Dermis microvascular lymphatic vessel endothelial cell (primary cell): Measurements from ENCODE around the gene MED10. TPM values are rescaled to one million over a fixed set of nuclear protein-coding genes. Genes with fewer than 3 reads are reported as not detected.
A peak's percentile ranks its signal among the peaks of the same experiment; 100 is the strongest.

Experiments
- DNase-seq, 2 donors: peaks; one replicate each; pipeline versions ENCODE4 v3.0.0 to v3.0.0-alpha.2; 2010; ENCODE audit warnings: low read depth in 2 of 2
- total RNA-seq: library from RNA; depleted of rRNA; stranded (reverse); fragments of >200 nt; gene quantifications from 2 replicates; pipeline ENCODE4 v1.2.1, GENCODE V29; 2014

Gene MED10
- total RNA-seq, 1 donor from 2014 or later = 8.7 TPM

DNA sequence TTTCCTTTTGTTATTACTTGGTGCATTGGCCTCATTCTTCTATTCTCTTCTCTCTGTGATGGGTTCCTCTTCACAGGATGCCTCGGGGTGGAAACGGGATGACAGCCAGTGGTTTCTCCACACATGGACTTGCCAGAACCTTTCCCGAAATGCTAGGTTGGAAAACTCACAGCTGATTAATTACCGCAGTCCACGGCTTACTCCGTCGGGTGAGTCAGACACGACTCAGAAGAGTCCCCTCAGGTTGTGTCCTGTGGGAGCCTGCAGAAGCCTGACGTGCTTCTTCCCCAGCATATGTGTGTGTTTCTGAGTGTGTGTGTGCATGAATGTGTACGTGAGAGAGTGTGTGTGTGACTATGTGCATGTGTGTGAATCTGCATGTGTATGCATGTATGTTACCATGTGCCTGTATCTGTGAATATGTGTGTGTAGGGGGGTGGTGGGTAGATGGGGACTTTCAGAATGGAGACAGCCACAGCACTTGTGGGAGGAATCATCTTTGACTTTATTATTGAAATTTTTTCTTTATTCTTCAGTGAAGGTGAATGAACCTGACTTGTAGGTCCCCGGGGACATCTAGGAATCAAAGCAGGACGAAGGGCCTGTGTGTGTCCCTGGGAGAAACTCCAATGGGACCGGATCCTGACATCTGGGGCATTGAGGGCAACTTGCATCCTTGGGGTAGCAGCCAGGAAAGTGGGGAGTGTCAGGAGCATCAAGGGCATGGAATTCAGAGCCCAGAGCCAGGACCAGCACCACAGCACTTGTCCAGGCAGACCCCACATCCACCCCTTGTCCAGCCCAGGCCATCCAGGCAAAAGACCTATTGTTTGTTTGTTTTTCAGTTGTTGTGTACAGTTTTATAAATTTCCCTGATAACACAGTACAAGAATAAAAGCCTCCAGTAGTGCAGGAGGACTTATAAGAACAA lies 21.9 kb upstream of the MED10 start:
- DNase-seq = no peak

DNA sequence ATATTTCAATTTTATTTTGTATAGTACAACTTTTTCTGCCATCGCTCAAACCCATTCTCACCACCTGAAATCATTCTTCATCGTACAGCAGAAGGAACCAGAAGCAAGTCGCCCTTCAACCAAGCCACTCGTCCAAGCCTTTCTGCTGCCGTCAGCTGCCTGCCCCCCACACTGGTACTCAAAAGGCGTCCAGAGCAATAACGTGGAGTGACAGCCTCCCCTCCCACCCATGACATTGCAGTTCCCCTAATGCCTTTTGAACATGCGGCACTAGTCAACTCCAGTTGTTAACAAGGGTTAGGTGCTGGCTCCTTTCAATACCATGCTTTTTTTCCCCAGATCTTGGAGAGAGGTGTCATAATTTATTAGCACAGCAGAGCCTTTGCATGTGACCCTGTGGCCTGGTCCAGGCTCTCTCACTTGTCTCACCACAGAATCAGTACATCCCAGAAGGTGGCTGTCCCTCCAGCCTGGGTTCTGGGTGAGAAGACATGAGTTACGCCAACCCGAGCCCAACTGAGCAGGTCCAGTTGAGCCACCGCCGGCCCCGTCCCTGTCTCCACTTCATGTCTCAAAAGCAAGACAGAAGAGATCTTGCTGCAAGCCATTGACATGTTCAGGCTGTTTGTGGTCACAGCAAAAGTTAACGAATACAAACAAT lies 20.4 kb upstream of the MED10 start:
- DNase-seq = no peak

DNA sequence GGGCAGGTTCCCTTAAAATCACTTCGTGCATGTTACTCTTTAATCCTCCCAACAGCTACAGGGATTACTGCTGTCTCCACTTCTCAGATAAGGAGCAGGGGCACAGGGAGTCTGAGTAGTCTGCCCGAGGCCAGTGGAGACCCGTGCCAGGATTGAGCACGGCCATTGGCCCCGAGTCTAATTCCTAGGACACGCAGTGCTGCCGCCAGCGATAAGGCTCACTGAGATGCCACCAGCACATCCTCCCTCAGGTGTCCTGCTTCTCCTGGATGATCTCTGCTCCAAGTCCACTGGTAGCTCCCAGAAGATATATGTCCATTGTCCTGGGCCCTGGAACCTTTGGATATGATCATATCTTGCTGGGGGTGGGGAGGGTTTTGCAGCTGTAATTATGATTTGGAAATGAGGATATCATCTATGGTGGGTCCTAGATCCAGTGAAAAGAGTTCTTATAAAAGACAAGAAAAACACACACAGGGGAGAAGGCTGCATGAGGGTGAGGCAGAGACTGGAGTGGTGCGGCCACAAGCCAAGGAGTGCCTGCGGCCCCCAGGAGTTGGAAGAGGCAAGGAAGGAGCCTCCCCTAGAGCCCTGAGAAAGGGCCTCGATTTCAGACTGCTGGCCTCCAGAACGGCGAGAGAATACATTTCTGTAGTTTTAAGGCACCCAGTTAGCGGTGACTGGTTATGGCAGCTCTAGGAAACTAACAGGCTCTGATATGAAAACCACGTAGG lies 19.4 kb upstream of the MED10 start:
- DNase-seq = no peak

DNA sequence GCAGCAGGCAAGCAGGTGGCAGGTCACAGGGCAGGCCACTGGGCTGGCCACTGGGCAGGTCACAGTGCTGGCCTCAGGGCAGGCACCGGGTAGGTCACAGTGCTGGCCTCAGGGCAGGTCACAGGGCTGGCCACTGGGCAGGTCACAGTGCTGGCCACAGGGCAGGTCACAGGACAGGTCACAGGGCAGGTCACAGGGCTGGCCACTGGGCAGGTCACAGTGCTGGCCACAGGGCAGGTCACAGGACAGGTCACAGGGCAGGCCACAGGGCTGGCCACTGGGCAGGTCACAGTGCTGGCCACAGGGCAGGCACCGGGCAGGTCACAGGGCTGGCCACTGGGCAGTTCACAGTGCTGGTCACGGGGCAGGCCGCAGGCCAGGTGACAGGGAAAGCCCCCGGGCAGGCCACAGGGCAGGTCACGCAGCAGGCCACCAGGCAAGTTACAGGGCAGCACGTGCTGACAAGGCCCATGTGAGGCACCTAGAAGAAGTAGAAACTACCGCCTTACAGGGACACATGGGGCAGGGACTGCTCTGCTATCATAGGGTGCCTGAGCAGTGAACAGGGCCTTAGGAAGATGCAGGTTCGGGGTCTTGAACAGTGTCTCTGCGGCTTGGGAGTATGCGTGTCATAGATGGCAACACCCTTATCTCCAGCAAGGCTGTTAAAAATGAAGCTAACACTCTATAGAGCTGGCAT lies 18.6 kb upstream of the MED10 start:
- no peak for DNase-seq

DNA sequence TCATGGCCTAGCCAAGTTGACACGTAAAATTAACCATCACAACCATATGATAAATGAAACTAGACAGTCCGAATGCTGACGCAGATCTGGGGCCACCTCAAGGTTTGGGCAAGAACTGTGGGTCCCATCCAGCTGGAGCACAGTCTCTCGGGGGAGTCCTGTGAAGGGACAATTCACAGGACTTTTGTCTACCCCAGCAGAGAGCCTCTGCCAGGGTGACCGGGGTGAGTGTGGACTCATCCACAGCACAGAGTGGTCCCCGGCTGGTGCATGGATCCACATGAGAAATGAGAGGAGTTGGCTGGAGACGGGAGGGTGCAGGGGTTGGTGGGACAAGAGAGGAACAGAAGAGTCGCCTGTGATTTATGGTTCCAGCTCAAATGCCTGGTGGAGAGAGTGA lies 17.7 kb upstream of the MED10 start:
- DNase-seq = no peak

DNA sequence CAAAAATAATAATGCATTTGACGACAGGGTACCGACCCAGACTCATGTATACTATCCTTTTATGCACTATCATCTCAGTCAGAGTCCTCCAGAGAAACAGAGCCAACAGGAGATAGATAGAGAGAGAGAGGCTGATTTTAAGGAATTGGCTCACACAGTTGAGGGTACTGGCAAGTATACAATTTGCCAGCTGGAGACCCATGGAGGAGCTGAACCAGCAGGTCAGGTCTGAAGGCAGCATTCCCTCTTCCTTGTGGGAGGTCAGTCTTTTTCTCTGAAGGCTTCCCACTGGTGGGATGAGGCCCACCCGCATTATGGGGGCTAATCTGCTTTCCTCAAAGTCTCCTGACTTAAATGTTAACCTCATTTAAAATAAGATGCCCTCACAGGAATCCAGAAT lies 17.3 kb upstream of the MED10 start:
- DNase-seq = no peak

DNA sequence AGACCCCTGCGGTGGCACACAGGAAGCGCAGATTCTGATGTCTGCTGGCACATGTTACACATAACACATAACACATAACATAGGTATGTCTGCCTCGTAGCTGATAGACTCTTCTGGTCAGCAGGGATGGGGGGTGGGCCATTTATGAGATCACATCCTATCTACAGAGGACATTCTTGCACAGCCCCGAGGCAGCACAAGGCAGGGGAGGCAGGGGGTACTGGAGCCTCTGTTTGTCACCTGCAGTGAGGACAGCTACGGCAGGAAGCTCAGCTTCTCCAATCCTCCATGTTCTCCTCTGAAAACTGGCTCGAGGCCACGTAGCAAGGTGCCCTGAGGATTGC lies 16.7 kb upstream of the MED10 start:
- no peak for DNase-seq

DNA sequence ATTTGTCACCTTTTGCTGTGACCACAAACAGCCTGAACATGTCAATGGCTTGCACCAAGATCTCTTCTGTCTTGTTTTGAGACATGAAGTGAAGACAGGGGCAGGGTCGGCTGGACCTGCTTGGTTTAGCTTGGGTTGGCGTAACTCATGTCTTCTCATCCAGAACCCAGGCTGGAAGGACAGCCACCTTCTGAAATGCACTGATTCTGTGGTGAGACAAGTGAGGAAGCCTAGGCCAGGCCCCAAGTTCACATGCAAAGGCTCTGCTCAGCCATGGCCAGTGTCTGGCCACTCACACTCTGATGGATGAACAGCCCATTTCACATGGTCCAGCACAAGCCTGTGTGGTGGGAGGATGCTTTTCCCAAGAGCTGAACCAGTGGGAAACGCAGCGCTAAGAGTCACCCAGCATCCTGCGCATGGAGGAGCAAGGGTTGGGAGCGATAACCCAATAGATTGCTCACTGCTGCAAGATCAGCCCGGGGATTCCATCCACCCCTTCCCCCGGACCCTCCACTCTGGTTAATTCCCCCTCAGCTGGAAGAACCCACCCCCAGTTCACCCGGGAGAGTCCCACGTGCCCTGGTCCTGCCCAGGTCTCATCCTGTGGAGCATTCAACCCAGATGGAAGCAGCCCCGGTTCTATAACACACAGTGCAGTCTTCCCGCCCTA lies 16.2 kb upstream of the MED10 start:
- DNase-seq = no peak

DNA sequence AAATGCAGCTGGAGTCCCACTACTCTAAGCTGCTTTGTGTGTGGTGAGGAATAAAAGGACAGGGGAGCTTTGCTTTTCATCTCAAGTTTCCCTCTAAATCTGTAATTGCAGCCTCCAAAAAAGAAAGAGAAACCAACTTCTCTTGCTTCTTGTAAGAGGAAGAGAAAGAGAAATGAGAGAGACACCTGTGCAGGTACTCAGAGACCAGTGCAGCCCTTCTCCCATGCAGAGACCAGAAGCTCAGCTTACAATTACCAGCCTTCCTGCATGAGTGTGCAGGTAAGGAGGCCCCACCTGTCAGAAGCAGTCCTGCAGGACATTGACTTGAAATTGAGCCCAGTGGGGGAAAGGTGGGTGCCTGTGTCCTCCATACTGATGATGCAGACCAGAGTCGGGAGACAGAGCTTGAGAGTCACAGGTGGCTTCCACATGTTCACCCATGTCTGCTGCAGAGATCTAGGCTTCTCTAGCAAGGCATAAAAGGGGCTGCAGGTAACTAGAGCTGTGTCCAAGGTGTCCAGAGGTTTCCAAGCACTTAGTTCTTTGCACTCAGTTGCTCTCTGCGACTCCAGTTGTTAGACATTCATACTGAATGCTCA lies 15.3 kb upstream of the MED10 start:
- DNase-seq = no peak

DNA sequence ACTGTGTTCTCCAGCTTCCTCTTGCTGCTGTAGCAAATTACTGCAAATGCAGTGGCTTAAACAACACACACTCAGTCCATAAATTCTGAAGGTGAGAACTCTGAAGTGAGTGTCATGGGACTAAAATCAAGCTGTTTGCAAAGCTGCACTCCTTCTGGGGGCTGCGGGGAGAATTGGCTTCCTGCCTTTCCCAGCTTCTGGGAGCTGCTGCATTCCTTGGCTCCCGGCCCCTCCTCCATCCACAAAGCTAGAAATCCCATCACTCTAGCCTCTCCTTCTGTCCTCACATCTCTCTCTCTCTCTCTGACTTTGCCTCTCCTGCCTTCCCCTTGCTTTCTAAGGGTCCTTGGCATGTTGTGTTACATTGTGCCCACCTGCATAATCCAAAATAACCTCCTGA lies 14.2 kb upstream of the MED10 start:
- no peak for DNase-seq

DNA sequence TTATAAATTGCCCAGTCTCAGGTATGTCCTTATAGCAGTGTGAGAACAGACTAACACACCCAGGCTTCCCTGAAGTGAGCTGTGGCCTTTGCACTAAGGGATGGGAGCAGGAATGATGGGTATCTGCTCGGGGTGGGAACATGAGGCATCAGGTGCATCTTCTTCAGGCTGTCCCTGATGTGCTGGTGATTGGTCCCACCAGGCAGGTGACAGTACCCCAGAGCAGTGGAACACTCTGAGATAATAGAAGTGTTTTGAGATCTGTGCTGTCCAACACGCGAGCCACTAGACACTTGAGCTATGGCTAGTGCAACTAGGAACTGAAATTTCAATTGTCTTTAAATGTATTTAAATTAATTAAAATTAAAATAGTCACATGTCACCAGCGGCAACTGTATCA lies 12.8 kb upstream of the MED10 start:
- DNase-seq = no peak

DNA sequence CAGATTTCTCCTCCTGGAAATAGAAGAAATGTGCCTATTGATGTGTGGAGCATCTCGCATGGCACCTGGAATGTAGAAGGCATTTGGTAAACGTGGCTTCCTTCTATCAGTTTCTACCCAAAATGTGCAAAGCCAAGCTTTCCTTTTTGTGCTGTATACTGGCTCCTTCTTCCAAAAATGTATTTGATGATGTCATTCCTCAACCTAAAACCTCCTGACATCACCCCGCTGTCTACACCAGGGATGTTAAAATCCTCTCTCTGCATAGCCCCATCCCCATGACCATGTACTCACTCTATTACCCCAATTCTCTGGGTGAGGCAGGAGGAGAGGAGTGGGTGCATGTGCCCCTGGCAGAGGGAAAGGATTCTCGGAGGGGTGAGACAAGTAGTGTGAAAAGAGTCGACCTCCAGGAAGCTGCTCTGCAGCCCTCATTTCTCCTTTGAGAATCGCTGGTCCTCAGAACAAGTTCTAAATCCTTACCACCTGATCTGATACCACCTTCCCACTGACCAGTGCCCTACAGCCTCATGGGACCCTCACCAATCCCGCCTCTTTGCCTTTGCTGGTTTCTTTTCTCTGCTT lies 11.7 kb upstream of the MED10 start:
- no peak for DNase-seq

DNA sequence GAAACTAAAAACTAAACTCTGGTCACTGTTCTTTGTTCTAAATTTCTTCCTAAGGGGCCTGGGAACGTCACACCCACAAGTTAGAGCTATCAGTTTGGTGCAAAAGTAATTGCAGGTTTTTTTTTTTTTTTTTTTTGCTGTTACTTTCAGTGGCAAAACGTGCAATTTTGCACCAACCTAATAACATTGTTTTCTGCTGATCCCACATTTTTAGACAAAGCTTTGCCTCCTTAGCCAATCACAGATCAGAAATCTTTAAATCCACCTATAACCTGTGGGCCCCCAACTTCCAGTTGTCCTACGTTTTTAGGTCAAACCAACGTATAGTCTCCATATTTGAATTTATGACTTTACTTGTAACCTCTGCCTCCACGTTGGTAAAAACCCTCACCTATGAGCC lies 11.1 kb upstream of the MED10 start:
- no peak for DNase-seq

DNA sequence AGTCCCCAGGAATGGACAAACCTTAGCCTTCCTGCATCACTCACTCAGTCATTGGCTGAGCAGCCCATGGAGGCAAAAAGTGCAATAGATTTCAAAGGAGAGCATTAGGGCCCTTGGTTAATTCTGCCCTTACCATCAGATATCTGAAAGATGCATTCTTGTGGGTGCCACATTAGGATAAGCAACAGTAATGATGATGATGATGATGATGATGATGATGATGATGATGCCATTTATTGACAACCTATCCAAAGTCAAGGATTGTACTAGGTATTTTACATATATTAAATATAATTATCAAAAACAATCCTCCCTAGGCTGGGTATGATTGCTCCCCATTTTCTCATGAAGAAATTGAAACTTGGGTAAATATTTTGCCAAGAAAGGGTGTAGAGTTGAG lies 9.6 kb upstream of the MED10 start:
- DNase-seq = no peak

DNA sequence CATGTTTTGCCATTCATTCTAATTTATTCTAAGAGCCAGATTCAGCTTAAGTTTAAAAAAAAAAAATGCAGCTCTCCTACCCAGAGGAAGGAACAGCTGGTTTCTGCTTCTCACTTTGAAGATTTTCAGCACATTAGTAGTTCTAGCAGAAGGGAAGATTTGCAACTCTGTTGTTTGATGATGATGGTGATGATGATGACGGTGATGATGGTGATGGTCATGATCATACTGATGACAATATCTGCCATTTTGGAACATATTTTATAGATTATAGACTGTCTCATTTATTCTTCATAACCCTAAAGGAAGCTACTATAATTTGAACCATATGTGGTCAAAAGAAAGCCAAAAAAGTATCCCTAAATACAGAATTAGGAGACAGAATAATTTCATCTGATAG lies 7.9 kb upstream of the MED10 start:
- no peak for DNase-seq

DNA sequence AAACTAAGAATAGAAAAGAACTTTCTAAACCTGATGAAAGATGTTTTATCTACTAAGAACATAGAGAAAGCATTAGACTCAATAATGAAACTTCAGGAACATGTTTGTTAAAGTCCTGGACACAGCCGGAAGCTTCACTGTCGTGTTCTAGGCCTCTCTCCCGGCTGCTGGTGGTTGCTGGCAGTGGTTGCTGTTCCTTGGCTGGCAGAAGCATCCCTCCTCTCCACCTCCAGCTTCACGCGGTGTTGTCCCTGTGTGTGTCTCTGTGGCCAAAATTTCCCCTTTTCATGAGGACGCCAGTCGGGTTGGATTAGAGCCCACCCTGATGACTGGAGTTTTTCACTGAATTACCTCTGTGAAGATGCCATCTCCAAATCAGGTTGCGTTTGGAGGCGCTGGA lies 6.5 kb upstream of the MED10 start:
- DNase-seq = no peak

DNA sequence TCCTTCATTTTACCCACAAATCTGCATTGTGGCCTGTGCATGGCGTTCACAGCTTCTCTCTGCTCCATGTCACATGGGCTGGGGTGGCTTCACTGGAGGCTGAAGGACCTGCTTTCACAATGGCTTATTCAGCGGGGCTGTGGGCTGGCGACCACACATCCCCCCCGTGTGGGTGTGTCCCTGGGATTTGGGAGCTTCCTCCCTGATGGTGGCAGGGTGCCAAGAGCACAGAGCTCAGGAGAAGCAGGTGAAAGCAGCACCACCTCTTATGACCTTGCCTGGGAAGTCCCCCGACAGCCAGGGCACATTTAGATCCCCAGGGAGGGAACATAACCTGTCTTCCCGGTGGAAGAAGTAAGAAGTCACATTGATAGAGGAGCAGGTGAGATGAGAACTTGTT lies 5.0 kb upstream of the MED10 start:
- no peak for DNase-seq

DNA sequence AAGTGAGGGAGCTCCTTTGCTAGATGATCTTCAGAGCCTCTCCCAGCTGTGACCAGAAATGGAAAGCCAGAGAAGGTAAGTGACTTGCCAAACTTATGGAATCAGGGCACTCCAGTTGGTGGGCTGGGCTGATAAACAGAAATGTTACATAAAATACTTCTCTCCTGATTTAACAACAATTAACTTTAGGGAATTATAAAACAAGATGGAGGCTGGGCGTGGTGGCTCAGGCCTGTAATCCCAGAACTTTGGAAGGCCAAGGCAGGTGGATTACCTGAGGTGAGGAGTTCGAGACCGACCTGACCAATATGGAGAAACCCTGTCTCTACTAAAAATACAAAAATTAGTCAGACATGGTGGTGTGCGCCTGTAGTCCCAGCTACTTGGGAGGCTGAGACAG lies 899 bp upstream of the MED10 start:
- no peak for DNase-seq

DNA sequence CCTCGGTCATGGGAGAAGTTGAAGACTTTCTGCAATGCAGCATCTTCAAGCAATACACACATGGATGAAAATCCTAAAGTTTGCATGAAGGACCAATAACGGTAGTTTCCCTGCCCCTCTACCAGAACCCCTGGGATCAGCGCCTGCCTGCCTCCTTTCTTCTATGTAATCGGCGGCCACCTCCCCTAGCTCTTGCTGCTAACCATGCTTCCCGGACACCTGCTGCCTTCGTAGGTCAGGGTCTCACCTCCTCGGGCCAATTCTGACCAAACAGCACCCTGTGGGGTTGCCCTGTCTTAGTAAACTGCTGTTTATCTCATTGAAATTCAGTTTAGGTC lies 388 bp upstream of the MED10 start:
- DNase-seq = no peak

DNA sequence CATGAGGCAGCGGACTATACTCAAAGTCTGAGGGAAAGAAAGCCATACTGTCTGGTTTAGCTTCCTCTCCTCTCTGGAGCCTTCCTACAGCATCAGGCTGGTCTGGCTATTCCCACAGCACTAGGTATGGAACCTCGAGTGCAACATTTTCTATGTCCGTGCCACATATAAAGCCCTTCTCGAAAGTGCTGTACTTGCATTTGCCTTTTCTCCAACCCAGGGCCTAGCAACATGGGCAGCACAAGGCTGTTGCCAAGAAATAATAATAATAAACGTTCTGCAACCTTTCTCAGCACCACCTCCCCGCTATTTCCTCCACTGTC lies 804 bp downstream of the MED10 start:
- DNase-seq = peak in 1 of 2 donors; percentile 16

DNA sequence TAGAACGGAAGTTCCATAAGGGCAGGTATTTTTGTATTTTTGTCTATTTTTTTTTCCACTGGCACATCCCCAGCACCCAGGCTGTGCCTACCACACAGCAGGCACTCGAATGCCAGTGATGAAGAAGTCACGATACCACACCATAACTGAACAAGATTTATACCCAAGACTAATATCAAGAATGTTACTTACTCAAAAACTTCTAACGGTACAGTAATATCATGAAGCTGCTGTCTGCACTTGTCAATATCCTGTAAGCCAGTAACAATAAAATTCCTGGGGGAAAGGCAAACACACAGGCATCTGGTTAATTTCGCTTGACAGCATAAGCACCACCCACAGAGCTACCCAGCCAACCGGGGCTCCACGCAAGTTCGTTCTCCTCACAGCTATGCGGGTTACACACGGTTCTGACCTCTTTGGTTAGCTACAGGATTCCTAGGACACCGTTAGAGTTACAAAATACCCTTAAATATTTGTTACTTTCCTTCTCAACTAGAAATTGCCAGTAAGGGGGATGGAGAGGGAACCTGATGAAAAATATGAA lies 1.3 kb downstream of the MED10 start:
- no peak for DNase-seq
